Keratinocyte (primary cell): ENCODE data around the gene ZNF391.

Experiments used
- EZH2 ChIP-seq: IDR thresholded peaks from one replicate; pipeline ENCODE4 v1.6.1; 2012; ENCODE audit warnings: inconsistent platforms, mild to moderate bottlenecking, low read length, moderate library complexity
- TF ChIP-seq, protein P1 (sequence below), 3 experiments: IDR thresholded peaks in 1 of 3; conservative IDR thresholded peaks in 1 of 3; optimal IDR thresholded peaks in 1 of 3; 2 replicates in 2 of 3; 3 replicates in 1 of 3; pipeline versions ENCODE3 to v1.5.1; 2011; ENCODE audit warnings: low read length in 3 of 3, mild to moderate bottlenecking in 3 of 3, moderate library complexity in 2 of 3, control low read depth in 1 of 3, inconsistent platforms in 1 of 3; ENCODE audit not compliant: insufficient read depth in 2 of 3; ENCODE audit errors: extremely low read depth in 1 of 3

DNA sequence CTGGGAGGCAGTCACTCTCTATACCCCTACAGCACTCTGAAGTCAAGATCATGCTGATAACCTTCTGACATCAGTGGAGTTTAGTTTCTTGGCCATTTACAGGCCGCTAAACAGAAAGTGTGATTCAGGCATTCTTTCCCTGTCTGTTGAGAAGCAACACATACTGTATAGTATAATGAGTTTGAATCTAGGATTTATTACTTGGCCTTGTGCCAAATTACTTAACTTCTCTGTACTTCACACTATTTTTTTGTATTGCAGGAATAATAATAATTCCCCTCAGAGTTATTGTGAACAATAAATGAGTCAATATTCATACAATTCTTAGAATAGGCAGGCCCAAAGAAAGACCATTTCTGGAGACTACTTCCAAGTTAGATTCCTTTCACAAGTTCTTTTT is 4.1 kb downstream of the ZNF391 start:
- no peak for TF ChIP-seq EZH2
- TF ChIP-seq, protein P1, sequence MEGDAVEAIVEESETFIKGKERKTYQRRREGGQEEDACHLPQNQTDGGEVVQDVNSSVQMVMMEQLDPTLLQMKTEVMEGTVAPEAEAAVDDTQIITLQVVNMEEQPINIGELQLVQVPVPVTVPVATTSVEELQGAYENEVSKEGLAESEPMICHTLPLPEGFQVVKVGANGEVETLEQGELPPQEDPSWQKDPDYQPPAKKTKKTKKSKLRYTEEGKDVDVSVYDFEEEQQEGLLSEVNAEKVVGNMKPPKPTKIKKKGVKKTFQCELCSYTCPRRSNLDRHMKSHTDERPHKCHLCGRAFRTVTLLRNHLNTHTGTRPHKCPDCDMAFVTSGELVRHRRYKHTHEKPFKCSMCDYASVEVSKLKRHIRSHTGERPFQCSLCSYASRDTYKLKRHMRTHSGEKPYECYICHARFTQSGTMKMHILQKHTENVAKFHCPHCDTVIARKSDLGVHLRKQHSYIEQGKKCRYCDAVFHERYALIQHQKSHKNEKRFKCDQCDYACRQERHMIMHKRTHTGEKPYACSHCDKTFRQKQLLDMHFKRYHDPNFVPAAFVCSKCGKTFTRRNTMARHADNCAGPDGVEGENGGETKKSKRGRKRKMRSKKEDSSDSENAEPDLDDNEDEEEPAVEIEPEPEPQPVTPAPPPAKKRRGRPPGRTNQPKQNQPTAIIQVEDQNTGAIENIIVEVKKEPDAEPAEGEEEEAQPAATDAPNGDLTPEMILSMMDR (optimal IDR thresholded peaks at IDR 0.05 in 1 of 3, IDR thresholded peaks at IDR 0.05 in 1 of 3, conservative IDR thresholded peaks at IDR 0.05 in 1 of 3; ENCODE audit: extremely low read depth in 1 of 3, insufficient read depth in 2 of 3, low read length in 3 of 3): no peak
